ENCODE measurements around the gene MINK1.

DNA sequence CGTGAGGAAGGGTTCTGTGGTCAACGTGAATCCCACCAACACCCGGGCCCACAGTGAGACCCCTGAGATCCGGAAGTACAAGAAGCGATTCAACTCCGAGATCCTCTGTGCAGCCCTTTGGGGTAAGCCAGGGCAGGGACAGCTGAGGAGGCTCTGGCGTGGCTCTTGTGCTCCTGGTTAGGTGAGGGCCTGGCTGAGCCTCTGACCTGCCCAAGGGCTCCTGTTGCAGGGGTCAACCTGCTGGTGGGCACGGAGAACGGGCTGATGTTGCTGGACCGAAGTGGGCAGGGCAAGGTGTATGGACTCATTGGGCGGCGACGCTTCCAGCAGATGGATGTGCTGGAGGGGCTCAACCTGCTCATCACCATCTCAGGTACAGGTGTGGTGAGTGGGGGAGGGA, 62.0 kb downstream of the MINK1 start:
- TF ChIP-seq EP300 (IDR thresholded peaks at IDR 0.05) (no peak), POLR2AphosphoS5 (IDR thresholded peaks at IDR 0.05) (no peak)
- TF ChIP-seq, protein P1, sequence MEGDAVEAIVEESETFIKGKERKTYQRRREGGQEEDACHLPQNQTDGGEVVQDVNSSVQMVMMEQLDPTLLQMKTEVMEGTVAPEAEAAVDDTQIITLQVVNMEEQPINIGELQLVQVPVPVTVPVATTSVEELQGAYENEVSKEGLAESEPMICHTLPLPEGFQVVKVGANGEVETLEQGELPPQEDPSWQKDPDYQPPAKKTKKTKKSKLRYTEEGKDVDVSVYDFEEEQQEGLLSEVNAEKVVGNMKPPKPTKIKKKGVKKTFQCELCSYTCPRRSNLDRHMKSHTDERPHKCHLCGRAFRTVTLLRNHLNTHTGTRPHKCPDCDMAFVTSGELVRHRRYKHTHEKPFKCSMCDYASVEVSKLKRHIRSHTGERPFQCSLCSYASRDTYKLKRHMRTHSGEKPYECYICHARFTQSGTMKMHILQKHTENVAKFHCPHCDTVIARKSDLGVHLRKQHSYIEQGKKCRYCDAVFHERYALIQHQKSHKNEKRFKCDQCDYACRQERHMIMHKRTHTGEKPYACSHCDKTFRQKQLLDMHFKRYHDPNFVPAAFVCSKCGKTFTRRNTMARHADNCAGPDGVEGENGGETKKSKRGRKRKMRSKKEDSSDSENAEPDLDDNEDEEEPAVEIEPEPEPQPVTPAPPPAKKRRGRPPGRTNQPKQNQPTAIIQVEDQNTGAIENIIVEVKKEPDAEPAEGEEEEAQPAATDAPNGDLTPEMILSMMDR (IDR thresholded peaks at IDR 0.05), result no peak
